ENCODE data around the gene AGR3. TPM values are rescaled to one million over a fixed set of nuclear protein-coding genes. Genes with fewer than 3 reads are reported as not detected.

AGR3 gene
- polyA plus RNA-seq, 1 donor from 2014 or later = not detected

- Histone ChIP-seq H3K4me2 (ENCODE audit: low read length) (no peak overlapping the region), H3K79me2 (replicated peaks; ENCODE audit: insufficient read depth, low read length) (no peaks in the 10 kb centered on the region), H3K27ac (ENCODE audit: low read length) (no peak overlapping the region), H3K9me2 (ENCODE audit: insufficient read depth, low read length) (no peaks in the 10 kb centered on the region), H3K9ac (ENCODE audit: low read length) (no peak overlapping the region), H3K9me3 (ENCODE audit: low read length) (no peaks in the 10 kb centered on the region), H3K27me3 (ENCODE audit: insufficient read depth, low read depth, low read length) (no peaks in the 10 kb centered on the region), H3K36me3 (ENCODE audit: insufficient read depth, low read length) (no peaks in the 10 kb centered on the region), H2AFZ (ENCODE audit: low read depth, low read length) (no peak overlapping the region), H3K4me3 (ENCODE audit: low read length) (no peak overlapping the region), H3F3A (ENCODE audit: insufficient read depth, low read length, poor library complexity, severe bottlenecking) (no peaks in the 10 kb centered on the region), H4K20me1 (ENCODE audit: insufficient read depth) (no peaks in the 10 kb centered on the region)
- no peak for TF ChIP-seq REST (IDR thresholded peaks at IDR 0.05; ENCODE audit: borderline replicate concordance)
- no peak for TF ChIP-seq POLR2AphosphoS5 (IDR thresholded peaks at IDR 0.05)
- TF ChIP-seq EZH2 (IDR thresholded peaks at IDR 0.05; ENCODE audit: borderline replicate concordance, insufficient read depth, low read length, poor library complexity, severe bottlenecking) = no peak
- TF ChIP-seq SMC3 (conservative IDR thresholded peaks at IDR 0.05; ENCODE audit: poor library complexity) = no peak
- no peak for TF ChIP-seq TAF1 (IDR thresholded peaks at IDR 0.05; ENCODE audit: low read depth)
- no peak for TF ChIP-seq MXI1 (conservative IDR thresholded peaks at IDR 0.05; ENCODE audit: poor library complexity, severe bottlenecking)
- TF ChIP-seq EP300 (conservative IDR thresholded peaks at IDR 0.05; ENCODE audit: poor library complexity, severe bottlenecking) = no peak
- no peak for TF ChIP-seq RAD21 (conservative IDR thresholded peaks at IDR 0.05)
Observed at GRCh38 chr7:16908561-16908960, 26.8 kb upstream of the AGR3 start.

GRCh38 chr7:16905300-16906044, 23.7 kb upstream of the AGR3 start:
- Histone ChIP-seq H2AFZ (ENCODE audit: low read depth, low read length) (no peak overlapping the region), H3K4me3 (ENCODE audit: low read length) (no peak overlapping the region), H3K4me2 (ENCODE audit: low read length) (no peak overlapping the region), H4K20me1 (ENCODE audit: insufficient read depth) (no peaks in the 10 kb centered on the region), H3K9ac (ENCODE audit: low read length) (no peak overlapping the region), H3K27me3 (ENCODE audit: insufficient read depth, low read depth, low read length) (no peaks in the 10 kb centered on the region), H3K79me2 (replicated peaks; ENCODE audit: insufficient read depth, low read length) (no peaks in the 10 kb centered on the region), H3K27ac (ENCODE audit: low read length) (no peak overlapping the region), H3F3A (ENCODE audit: insufficient read depth, low read length, poor library complexity, severe bottlenecking) (no peaks in the 10 kb centered on the region), H3K9me2 (ENCODE audit: insufficient read depth, low read length) (no peaks in the 10 kb centered on the region), H3K36me3 (ENCODE audit: insufficient read depth, low read length) (no peaks in the 10 kb centered on the region), H3K9me3 (ENCODE audit: low read length) (no peaks in the 10 kb centered on the region)
- TF ChIP-seq SMC3 (conservative IDR thresholded peaks at IDR 0.05; ENCODE audit: poor library complexity) (no peak), RAD21 (conservative IDR thresholded peaks at IDR 0.05) (no peak), CTCF (IDR thresholded peaks at IDR 0.05; ENCODE audit: poor library complexity, severe bottlenecking) (no peak), MXI1 (conservative IDR thresholded peaks at IDR 0.05; ENCODE audit: poor library complexity, severe bottlenecking) (no peak), EP300 (conservative IDR thresholded peaks at IDR 0.05; ENCODE audit: poor library complexity, severe bottlenecking) (no peak), EZH2 (IDR thresholded peaks at IDR 0.05; ENCODE audit: borderline replicate concordance, insufficient read depth, low read length, poor library complexity, severe bottlenecking) (no peak), REST (IDR thresholded peaks at IDR 0.05; ENCODE audit: borderline replicate concordance) (no peak)

All from neural cell (in vitro differentiated cells).